ENCODE results near the gene USP24. TPM values are rescaled to one million over a fixed set of nuclear protein-coding genes. Genes with fewer than 3 reads are reported as not detected.

The USP24 gene
- total and polyA plus RNA-seq, 2 donors (not counting 1 experiment from before 2014, with no cell fraction given) = 18.9 to 152 TPM

DNA sequence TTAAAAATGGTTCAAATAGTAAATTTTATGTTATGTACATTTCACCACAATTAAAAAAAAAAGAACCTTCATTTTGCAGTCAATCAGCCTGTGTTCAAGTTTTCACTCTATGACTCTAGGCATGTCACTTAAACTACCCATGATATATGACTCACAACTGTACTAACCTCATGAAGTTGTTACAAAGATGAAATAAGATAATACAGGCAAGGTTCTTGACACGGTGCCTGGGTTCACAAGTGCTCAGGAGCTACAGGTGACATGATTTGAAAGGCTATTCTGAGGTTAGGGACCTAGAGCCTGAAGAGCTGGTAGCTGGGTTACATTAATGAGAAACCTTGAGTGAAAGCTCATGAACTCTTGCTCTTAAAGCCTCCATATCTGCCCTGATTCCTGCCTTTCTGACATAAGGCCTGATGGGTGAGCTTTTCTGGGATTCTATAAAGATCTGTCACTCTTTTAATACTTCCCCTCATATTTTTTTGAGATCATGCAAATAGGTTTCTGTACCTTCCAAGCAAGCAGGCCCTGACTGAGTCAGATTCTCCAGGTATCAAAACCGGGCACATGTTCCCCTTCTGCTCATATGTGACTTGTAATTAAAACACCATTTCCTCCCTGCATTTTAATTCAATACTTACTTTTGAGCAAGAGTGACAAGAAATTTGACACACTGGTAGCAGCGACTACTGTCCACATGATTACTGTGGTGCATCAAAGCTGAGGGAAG is 141.8 kb downstream of the USP24 start:
- Histone ChIP-seq H3K4me2 (replicated peaks; ENCODE audit: low read depth, low read length, poor library complexity, severe bottlenecking) (no peak overlapping the region), H3K4me3 (ENCODE audit: control extremely low read depth in 1 of 5, extremely low read depth in 1 of 5, insufficient read depth in 1 of 5, low read depth in 2 of 5, low read length in 4 of 5) (no peak overlapping the region), H3K27ac (ENCODE audit: low read length in 2 of 2) (no peak overlapping the region), H3K9ac (ENCODE audit: low read length) (no peak overlapping the region), H3K36me3 (replicated peaks in 1 of 2; ENCODE audit: control extremely low read depth in 1 of 2, control insufficient read depth in 1 of 2, extremely low read depth in 1 of 2, insufficient read depth in 2 of 2, low read length in 1 of 2) (peaks cover 8 to 92% of the 10 kb centered on the region in 2 experiments), H2AFZ (ENCODE audit: insufficient read depth, low read depth, low read length, poor library complexity, severe bottlenecking) (no peak overlapping the region), H4K20me1 (ENCODE audit: control insufficient read depth, insufficient read depth, low read length, poor library complexity, severe bottlenecking) (no peaks in the 10 kb centered on the region), H3K9me3 (ENCODE audit: control extremely low read depth in 1 of 3, control insufficient read depth in 2 of 3, insufficient read depth in 1 of 3, low read length in 2 of 3) (no peaks in the 10 kb centered on the region), H3K79me2 (ENCODE audit: control insufficient read depth, insufficient read depth, low read length) (no peaks in the 10 kb centered on the region), H3K4me1 (ENCODE audit: control insufficient read depth in 2 of 2, insufficient read depth in 2 of 2, low read length in 2 of 2) (no peaks in the 10 kb centered on the region), H3K27me3 (replicated peaks in 1 of 4; ENCODE audit: control extremely low read depth in 1 of 4, control insufficient read depth in 3 of 4, insufficient read depth in 4 of 4, low read length in 3 of 4) (no peaks in the 10 kb centered on the region)
- TF ChIP-seq, protein P1, sequence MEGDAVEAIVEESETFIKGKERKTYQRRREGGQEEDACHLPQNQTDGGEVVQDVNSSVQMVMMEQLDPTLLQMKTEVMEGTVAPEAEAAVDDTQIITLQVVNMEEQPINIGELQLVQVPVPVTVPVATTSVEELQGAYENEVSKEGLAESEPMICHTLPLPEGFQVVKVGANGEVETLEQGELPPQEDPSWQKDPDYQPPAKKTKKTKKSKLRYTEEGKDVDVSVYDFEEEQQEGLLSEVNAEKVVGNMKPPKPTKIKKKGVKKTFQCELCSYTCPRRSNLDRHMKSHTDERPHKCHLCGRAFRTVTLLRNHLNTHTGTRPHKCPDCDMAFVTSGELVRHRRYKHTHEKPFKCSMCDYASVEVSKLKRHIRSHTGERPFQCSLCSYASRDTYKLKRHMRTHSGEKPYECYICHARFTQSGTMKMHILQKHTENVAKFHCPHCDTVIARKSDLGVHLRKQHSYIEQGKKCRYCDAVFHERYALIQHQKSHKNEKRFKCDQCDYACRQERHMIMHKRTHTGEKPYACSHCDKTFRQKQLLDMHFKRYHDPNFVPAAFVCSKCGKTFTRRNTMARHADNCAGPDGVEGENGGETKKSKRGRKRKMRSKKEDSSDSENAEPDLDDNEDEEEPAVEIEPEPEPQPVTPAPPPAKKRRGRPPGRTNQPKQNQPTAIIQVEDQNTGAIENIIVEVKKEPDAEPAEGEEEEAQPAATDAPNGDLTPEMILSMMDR (IDR thresholded peaks at IDR 0.05) = no peak
- no peak for TF ChIP-seq EZH2 (IDR thresholded peaks at IDR 0.05; ENCODE audit: borderline replicate concordance, insufficient read depth, low read depth, low read length, poor library complexity, severe bottlenecking)
- ChIA-PET CTCF (no interaction called here), POLR2A (no interaction called here)
- H3K27me3 Mint-ChIP-seq = no peaks in the 10 kb centered on the region
- H3K9me3 Mint-ChIP-seq (ENCODE audit: insufficient read depth) = no peaks in the 10 kb centered on the region
- intact Hi-C loops (cut with micrococcal nuclease) = no loop called here
- DNase-seq = no peak
- no peaks in the 10 kb centered on the region for H3K4me1 Mint-ChIP-seq
- H3K27ac Mint-ChIP-seq = no peak overlapping the region
- H3K4me3 Mint-ChIP-seq = no peak overlapping the region
- 100% methylated on average over 2 of the region's 3 CpGs for WGBS (ENCODE audit: insufficient coverage)
- ATAC-seq (ENCODE audit: low read depth) = no peak

DNA sequence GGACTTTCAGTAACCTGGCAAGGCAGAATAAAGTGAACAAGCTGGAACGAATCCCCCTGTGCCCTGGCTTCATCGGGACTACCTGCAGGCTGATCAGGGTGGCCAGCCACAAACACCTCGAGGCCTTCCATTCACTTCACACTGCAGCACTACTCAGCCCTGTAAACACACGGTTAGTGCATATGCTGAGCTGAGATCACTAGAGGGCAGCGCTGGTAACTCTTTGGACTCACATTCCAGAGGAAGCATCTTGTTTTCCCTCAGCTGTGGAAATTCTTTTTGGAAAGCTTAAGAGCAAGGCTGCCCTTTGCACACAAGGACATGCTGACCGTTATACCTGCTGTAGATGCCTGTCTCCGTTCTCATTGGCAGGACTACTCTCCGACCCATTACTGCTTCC is 143.7 kb downstream of the USP24 start:
- Mint-ChIP-seq H3K27me3 (no peaks in the 10 kb centered on the region), H3K9me3 (ENCODE audit: insufficient read depth) (no peaks in the 10 kb centered on the region), H3K4me1 (no peaks in the 10 kb centered on the region), H3K27ac (no peak overlapping the region), H3K4me3 (no peak overlapping the region)
- Histone ChIP-seq H3K4me3 (ENCODE audit: control extremely low read depth in 1 of 5, extremely low read depth in 1 of 5, insufficient read depth in 1 of 5, low read depth in 2 of 5, low read length in 4 of 5) (no peak overlapping the region), H3K27ac (ENCODE audit: low read length in 2 of 2) (no peak overlapping the region), H3K4me2 (replicated peaks; ENCODE audit: low read depth, low read length, poor library complexity, severe bottlenecking) (no peak overlapping the region), H3K9ac (ENCODE audit: low read length) (no peak overlapping the region), H3K79me2 (ENCODE audit: control insufficient read depth, insufficient read depth, low read length) (no peaks in the 10 kb centered on the region), H4K20me1 (ENCODE audit: control insufficient read depth, insufficient read depth, low read length, poor library complexity, severe bottlenecking) (no peaks in the 10 kb centered on the region), H2AFZ (ENCODE audit: insufficient read depth, low read depth, low read length, poor library complexity, severe bottlenecking) (no peak overlapping the region), H3K27me3 (replicated peaks in 1 of 4; ENCODE audit: control extremely low read depth in 1 of 4, control insufficient read depth in 3 of 4, insufficient read depth in 4 of 4, low read length in 3 of 4) (no peaks in the 10 kb centered on the region), H3K4me1 (ENCODE audit: control insufficient read depth in 2 of 2, insufficient read depth in 2 of 2, low read length in 2 of 2) (no peaks in the 10 kb centered on the region), H3K36me3 (replicated peaks in 1 of 2; ENCODE audit: control extremely low read depth in 1 of 2, control insufficient read depth in 1 of 2, extremely low read depth in 1 of 2, insufficient read depth in 2 of 2, low read length in 1 of 2) (peaks cover 4 to 90% of the 10 kb centered on the region in 2 experiments), H3K9me3 (ENCODE audit: control extremely low read depth in 1 of 3, control insufficient read depth in 2 of 3, insufficient read depth in 1 of 3, low read length in 2 of 3) (no peaks in the 10 kb centered on the region)
- 79% methylated on average over 8 of the region's 8 CpGs for WGBS (ENCODE audit: insufficient coverage)
- intact Hi-C loops (cut with micrococcal nuclease) = no loop called here
- DNase-seq = no peak
- CTCF ChIA-PET = interaction anchor here (0.8 to 1.0 kb wide), 3 partner anchors 13 to 1638 kb away, joined by 3 to 4 read pairs (median 3); no protein-coding TSS in a partner anchor
- POLR2A ChIA-PET = no interaction called here
- TF ChIP-seq, protein P1 (IDR thresholded peaks at IDR 0.05) = no peak
- TF ChIP-seq EZH2 (IDR thresholded peaks at IDR 0.05; ENCODE audit: borderline replicate concordance, insufficient read depth, low read depth, low read length, poor library complexity, severe bottlenecking) = no peak
- no peak for ATAC-seq (ENCODE audit: low read depth)

Measured in B cell (primary cell).